ENCODE results near the gene HES5. TPM values are rescaled to one million over a fixed set of nuclear protein-coding genes. Genes with fewer than 3 reads are reported as not detected.

Gene HES5
- total and polyA plus RNA-seq, 4 donors: 0.36 to 2.1 TPM; not detected in 2

DNA sequence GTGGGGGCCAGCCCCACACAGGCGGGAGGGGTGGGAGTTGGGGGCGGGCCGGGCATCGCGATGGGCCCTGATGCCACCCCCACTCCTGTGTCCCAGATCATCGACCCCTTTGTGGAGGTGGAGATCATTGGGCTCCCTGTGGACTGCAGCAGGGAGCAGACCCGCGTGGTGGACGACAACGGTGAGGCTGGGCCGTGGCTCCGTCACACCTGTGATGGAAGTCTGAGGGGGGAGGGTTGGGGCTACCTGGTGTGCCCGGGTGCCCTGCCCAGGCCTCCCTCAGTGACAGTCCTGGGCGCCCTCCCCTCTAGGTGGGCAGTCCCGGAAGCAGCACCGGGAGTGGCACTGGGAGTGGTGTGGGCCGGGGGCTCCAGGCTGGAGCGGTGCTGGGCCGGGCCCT is 31.4 kb downstream of the HES5 start:
- 79 to 80% methylated on average over 19 of the region's 19 CpGs for whole genome bisulfite sequencing, 2 donors
- Histone ChIP-seq H3K27ac (ENCODE audit: low read depth in 1 of 2, low read length in 2 of 2) (no peak overlapping the region), H3K4me3 (ENCODE audit: low read length in 2 of 2) (no peak overlapping the region), H3K27me3 (ENCODE audit: control insufficient read depth in 1 of 2, insufficient read depth in 2 of 2, low read length in 1 of 2) (no peaks in the 10 kb centered on the region), H3K36me3 (ENCODE audit: control insufficient read depth in 1 of 2, insufficient read depth in 2 of 2, low read length in 1 of 2) (no peaks in the 10 kb centered on the region), H3K9me3 (ENCODE audit: control insufficient read depth, low read length) (no peaks in the 10 kb centered on the region), H3K4me1 (ENCODE audit: control insufficient read depth in 1 of 2, insufficient read depth in 2 of 2, low read length in 2 of 2) (no peaks in the 10 kb centered on the region)
- intact Hi-C loops (cut with DNase I): no loop called here
- DNase-seq (no peak), ATAC-seq (ENCODE audit: low FRiP score) (no peak)

DNA sequence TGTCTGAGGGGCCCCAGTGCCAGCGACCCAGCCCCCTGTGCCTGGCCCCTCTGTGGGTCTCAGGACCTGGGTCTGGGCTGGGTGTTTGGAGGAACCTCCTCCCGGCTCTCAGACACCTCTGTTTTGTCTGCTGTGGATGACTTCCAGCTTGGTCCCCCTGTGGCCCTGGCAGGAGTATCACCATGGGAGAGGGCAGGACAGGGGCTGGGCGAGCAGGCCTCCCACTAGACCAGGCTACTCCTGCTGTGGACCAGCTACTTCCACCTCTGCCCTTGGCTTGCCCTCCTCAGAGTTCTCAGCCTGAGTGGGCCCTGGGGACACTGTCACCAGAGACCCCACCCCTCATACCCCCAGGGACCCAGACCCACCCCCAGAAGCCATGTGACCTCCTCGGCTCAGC is 32.2 kb downstream of the HES5 start:
- DNase-seq (no peak), ATAC-seq (ENCODE audit: low FRiP score) (no peak)
- 57 to 63% methylated on average over 4 of the region's 4 CpGs for WGBS, 2 donors
- Histone ChIP-seq H3K4me1 (ENCODE audit: control insufficient read depth in 1 of 2, insufficient read depth in 2 of 2, low read length in 2 of 2) (no peaks in the 10 kb centered on the region), H3K36me3 (ENCODE audit: control insufficient read depth in 1 of 2, insufficient read depth in 2 of 2, low read length in 1 of 2) (no peaks in the 10 kb centered on the region), H3K4me3 (ENCODE audit: low read length in 2 of 2) (no peak overlapping the region), H3K9me3 (ENCODE audit: control insufficient read depth, low read length) (no peaks in the 10 kb centered on the region), H3K27me3 (ENCODE audit: control insufficient read depth in 1 of 2, insufficient read depth in 2 of 2, low read length in 1 of 2) (no peaks in the 10 kb centered on the region), H3K27ac (ENCODE audit: low read depth in 1 of 2, low read length in 2 of 2) (no peak overlapping the region)
- intact Hi-C loops (cut with DNase I): no loop called here

- Histone ChIP-seq H3K4me1 (ENCODE audit: control insufficient read depth in 1 of 2, insufficient read depth in 2 of 2, low read length in 2 of 2) (no peaks in the 10 kb centered on the region), H3K36me3 (ENCODE audit: control insufficient read depth in 1 of 2, insufficient read depth in 2 of 2, low read length in 1 of 2) (no peaks in the 10 kb centered on the region), H3K27me3 (ENCODE audit: control insufficient read depth in 1 of 2, insufficient read depth in 2 of 2, low read length in 1 of 2) (no peaks in the 10 kb centered on the region), H3K4me3 (ENCODE audit: low read length in 2 of 2) (no peak overlapping the region), H3K9me3 (ENCODE audit: control insufficient read depth, low read length) (no peaks in the 10 kb centered on the region), H3K27ac (ENCODE audit: low read depth in 1 of 2, low read length in 2 of 2) (no peak overlapping the region)
- intact Hi-C loops (cut with DNase I): no loop called here
- DNase-seq: no peak
- ATAC-seq (ENCODE audit: low FRiP score): no peak
- 85 to 88% methylated on average over 26 of the region's 26 CpGs for WGBS, 2 donors
Measured at GRCh38 chr1:2496746-2497145, 33.3 kb downstream of the HES5 start.

DNA sequence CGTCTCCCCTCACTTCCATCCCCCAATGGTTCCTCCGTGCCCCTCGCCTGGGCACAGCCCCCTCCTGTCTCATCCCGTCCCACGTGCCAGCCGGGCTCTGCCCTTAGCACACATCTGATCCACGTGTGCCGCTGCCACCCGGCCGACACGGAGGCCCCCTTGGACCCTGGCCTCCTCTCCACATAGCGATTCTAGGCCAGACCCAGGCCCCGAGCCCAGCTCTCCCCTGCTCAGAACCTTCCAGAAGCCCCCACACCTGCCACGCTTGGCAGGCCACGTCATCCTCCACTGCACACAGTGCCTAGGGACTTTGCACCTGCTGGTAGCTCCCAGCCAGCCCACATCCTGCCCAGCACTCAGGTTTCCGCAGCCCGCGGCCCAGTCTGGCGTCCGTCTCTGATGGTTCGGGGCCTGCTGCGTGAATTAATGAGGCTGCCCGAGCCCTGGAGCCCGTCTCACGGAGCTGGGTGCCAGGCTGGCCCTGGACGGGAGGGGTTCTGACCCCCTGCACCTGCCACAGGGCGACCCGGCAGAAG is 33.9 kb downstream of the HES5 start:
- no peak for DNase-seq
- H3K4me3 ChIP-seq (ENCODE audit: low read length in 2 of 2): no peak overlapping the region
- no peak for ATAC-seq (ENCODE audit: low FRiP score)
- no peaks in the 10 kb centered on the region for H3K27me3 ChIP-seq (ENCODE audit: control insufficient read depth in 1 of 2, insufficient read depth in 2 of 2, low read length in 1 of 2)
- H3K27ac ChIP-seq (ENCODE audit: low read depth in 1 of 2, low read length in 2 of 2): no peak overlapping the region
- intact Hi-C loops (cut with DNase I): no loop called here
- H3K36me3 ChIP-seq (ENCODE audit: control insufficient read depth in 1 of 2, insufficient read depth in 2 of 2, low read length in 1 of 2): no peaks in the 10 kb centered on the region
- H3K4me1 ChIP-seq (ENCODE audit: control insufficient read depth in 1 of 2, insufficient read depth in 2 of 2, low read length in 2 of 2): no peaks in the 10 kb centered on the region
- H3K9me3 ChIP-seq (ENCODE audit: control insufficient read depth, low read length): no peaks in the 10 kb centered on the region
- WGBS, 2 donors: 85 to 89% methylated on average over 27 to 28 of the region's 28 CpGs

DNA sequence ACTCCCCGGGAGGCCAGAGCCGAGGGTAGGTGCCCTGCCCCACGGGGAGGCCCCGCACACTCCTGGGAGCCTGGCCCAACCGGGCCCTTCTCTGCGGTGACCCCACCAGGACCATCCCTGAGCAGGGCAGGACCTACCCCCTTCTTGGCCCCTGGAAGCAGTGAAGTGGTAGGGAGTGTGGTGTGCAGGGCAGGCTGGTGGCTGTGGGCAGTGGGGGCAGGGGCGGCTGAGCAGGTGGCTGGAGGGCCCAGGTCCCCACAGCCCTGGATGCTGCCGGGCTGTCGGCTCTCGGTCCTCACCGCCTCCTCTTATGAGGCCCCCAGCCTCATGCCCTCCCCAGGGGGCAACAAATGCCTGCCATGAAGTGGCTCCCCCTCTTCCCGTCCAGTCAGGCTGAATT is 34.5 kb downstream of the HES5 start:
- Histone ChIP-seq H3K4me1 (ENCODE audit: control insufficient read depth in 1 of 2, insufficient read depth in 2 of 2, low read length in 2 of 2) (no peaks in the 10 kb centered on the region), H3K4me3 (ENCODE audit: low read length in 2 of 2) (no peak overlapping the region), H3K9me3 (ENCODE audit: control insufficient read depth, low read length) (no peaks in the 10 kb centered on the region), H3K36me3 (ENCODE audit: control insufficient read depth in 1 of 2, insufficient read depth in 2 of 2, low read length in 1 of 2) (no peaks in the 10 kb centered on the region), H3K27me3 (ENCODE audit: control insufficient read depth in 1 of 2, insufficient read depth in 2 of 2, low read length in 1 of 2) (no peaks in the 10 kb centered on the region), H3K27ac (ENCODE audit: low read depth in 1 of 2, low read length in 2 of 2) (no peak overlapping the region)
- DNase-seq: no peak
- 89 to 91% methylated on average over 9 to 12 of the region's 12 CpGs for WGBS, 2 donors
- ATAC-seq (ENCODE audit: low FRiP score): no peak
- intact Hi-C loops (cut with DNase I): no loop called here

- DNase-seq (no peak), ATAC-seq (ENCODE audit: low FRiP score) (no peak)
- Histone ChIP-seq H3K36me3 (ENCODE audit: control insufficient read depth in 1 of 2, insufficient read depth in 2 of 2, low read length in 1 of 2) (no peaks in the 10 kb centered on the region), H3K27ac (ENCODE audit: low read depth in 1 of 2, low read length in 2 of 2) (no peak overlapping the region), H3K27me3 (ENCODE audit: control insufficient read depth in 1 of 2, insufficient read depth in 2 of 2, low read length in 1 of 2) (no peaks in the 10 kb centered on the region), H3K4me1 (ENCODE audit: control insufficient read depth in 1 of 2, insufficient read depth in 2 of 2, low read length in 2 of 2) (no peaks in the 10 kb centered on the region), H3K9me3 (ENCODE audit: control insufficient read depth, low read length) (no peaks in the 10 kb centered on the region), H3K4me3 (ENCODE audit: low read length in 2 of 2) (no peak overlapping the region)
- WGBS, 2 donors: 87 to 89% methylated on average over 12 of the region's 12 CpGs
- intact Hi-C loops (cut with DNase I): no loop called here
Measured at GRCh38 chr1:2495026-2495425, 35.0 kb downstream of the HES5 start.

DNA sequence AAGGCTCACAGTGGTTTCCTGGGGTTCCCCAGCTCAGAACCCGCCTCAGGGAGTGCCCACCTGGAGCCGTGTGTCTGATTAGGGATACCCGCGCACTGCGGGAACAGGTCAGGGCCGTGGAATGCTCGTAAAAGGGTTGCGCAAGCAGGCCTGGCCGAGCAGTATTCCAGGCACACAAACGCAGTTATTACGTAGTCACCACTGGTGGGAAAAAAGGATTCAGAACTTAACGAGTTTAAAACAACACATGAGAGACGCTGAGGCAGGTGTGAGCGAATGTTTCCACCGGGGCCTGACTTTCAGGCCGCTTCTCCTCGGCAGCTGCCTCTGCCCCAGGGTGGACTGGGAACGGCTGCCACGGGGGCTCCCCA is 35.8 kb downstream of the HES5 start:
- no peak overlapping the region for H3K4me3 ChIP-seq (ENCODE audit: low read length in 2 of 2)
- no peaks in the 10 kb centered on the region for H3K36me3 ChIP-seq (ENCODE audit: control insufficient read depth in 1 of 2, insufficient read depth in 2 of 2, low read length in 1 of 2)
- H3K9me3 ChIP-seq (ENCODE audit: control insufficient read depth, low read length): no peaks in the 10 kb centered on the region
- H3K27ac ChIP-seq (ENCODE audit: low read depth in 1 of 2, low read length in 2 of 2): no peak overlapping the region
- intact Hi-C loops (cut with DNase I): no loop called here
- no peak for DNase-seq
- H3K27me3 ChIP-seq (ENCODE audit: control insufficient read depth in 1 of 2, insufficient read depth in 2 of 2, low read length in 1 of 2): no peaks in the 10 kb centered on the region
- H3K4me1 ChIP-seq (ENCODE audit: control insufficient read depth in 1 of 2, insufficient read depth in 2 of 2, low read length in 2 of 2): no peaks in the 10 kb centered on the region
- WGBS, 2 donors: 77 to 81% methylated on average over 19 of the region's 19 CpGs
- ATAC-seq (ENCODE audit: low FRiP score): no peak

DNA sequence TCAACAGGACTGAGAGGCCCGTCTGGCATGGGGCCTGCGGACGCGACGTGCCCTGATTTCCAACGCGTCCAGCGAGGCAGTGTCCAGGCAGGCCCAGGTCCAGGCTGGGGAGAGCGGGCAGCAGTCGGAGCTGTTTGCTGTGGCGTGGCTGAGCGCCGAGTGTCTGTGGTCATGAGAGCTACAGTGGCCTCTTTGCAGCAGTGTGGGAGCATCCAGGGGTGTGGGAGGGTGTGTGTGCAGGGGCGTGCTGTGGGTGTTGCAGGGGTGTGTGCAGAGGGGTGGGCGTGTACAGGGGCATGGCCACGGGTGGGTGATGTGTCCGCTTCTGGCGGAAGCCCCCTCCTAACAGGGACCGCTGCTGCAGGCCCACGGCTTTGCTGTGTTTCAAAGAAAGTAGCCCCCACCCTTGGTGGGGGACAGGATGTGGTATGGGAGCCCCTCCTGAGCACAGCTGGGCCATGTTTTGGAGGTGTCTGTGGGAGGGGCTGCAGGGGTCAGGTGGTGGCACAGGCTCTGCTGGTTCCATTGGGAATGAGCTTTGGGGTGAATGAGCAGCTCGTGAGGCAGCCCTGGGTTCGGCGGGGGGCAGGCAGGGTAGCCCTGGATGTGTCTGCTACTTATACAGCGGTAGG is 36.3 kb downstream of the HES5 start:
- H3K27me3 ChIP-seq (ENCODE audit: control insufficient read depth in 1 of 2, insufficient read depth in 2 of 2, low read length in 1 of 2): no peaks in the 10 kb centered on the region
- no peak overlapping the region for H3K4me3 ChIP-seq (ENCODE audit: low read length in 2 of 2)
- WGBS, 2 donors: 75 to 78% methylated on average over 24 of the region's 24 CpGs
- H3K27ac ChIP-seq (ENCODE audit: low read depth in 1 of 2, low read length in 2 of 2): no peak overlapping the region
- H3K9me3 ChIP-seq (ENCODE audit: control insufficient read depth, low read length): peaks cover 3% of the 10 kb centered on the region
- ATAC-seq (ENCODE audit: low FRiP score) (no peak), DNase-seq (no peak)
- H3K4me1 ChIP-seq (ENCODE audit: control insufficient read depth in 1 of 2, insufficient read depth in 2 of 2, low read length in 2 of 2): no peaks in the 10 kb centered on the region
- H3K36me3 ChIP-seq (ENCODE audit: control insufficient read depth in 1 of 2, insufficient read depth in 2 of 2, low read length in 1 of 2): no peaks in the 10 kb centered on the region
- intact Hi-C loops (cut with DNase I): no loop called here

DNA sequence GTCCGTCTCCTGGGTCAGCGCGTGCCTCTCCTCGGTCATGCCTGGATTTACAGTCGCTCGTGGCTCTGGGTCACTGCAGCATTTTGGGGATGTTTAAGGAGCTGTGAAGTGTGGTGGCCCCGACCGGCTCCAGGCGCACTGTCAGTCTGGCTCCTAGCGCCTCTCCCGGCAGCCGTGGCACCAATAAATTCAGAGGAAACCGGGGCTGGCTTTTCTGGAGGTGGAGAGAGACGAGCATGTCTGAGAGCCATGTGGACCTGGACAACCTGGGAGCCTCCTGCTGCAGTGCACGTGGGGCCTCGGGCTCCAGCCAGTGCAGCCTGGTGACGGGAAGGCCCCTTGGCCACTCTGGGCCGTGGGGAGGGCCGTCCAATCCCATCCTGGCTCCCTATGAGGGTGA is 36.8 kb downstream of the HES5 start:
- H3K4me3 ChIP-seq (ENCODE audit: low read length in 2 of 2): no peak overlapping the region

More for the DNA sequence above, 36.8 kb downstream of the HES5 start:
- intact Hi-C loops (cut with DNase I): no loop called here
- ATAC-seq (ENCODE audit: low FRiP score): no peak
- no peaks in the 10 kb centered on the region for H3K4me1 ChIP-seq (ENCODE audit: control insufficient read depth in 1 of 2, insufficient read depth in 2 of 2, low read length in 2 of 2)
- H3K27me3 ChIP-seq (ENCODE audit: control insufficient read depth in 1 of 2, insufficient read depth in 2 of 2, low read length in 1 of 2): no peaks in the 10 kb centered on the region
- H3K9me3 ChIP-seq (ENCODE audit: control insufficient read depth, low read length): peaks cover 3% of the 10 kb centered on the region
- H3K36me3 ChIP-seq (ENCODE audit: control insufficient read depth in 1 of 2, insufficient read depth in 2 of 2, low read length in 1 of 2): no peaks in the 10 kb centered on the region
- H3K27ac ChIP-seq (ENCODE audit: low read depth in 1 of 2, low read length in 2 of 2): no peak overlapping the region
- DNase-seq: no peak
- 31 to 40% methylated on average over 19 of the region's 19 CpGs for WGBS, 2 donors
